NOMO-1 (cell line): ENCODE measurements around the gene LY6G5C.
"Not testable (repeated sequence)": the region's sequence is repeated elsewhere in the genome, so short reads cannot be mapped to it uniquely, and the experiment has no call there.

Experiments
- DNase-seq, 2 experiments: peaks; one replicate each; lab custom pipeline; 2025; ENCODE audit not compliant: unreplicated experiment in 2 of 2; lab: John Stamatoyannopoulos, UW

Gene LY6G5C

DNA sequence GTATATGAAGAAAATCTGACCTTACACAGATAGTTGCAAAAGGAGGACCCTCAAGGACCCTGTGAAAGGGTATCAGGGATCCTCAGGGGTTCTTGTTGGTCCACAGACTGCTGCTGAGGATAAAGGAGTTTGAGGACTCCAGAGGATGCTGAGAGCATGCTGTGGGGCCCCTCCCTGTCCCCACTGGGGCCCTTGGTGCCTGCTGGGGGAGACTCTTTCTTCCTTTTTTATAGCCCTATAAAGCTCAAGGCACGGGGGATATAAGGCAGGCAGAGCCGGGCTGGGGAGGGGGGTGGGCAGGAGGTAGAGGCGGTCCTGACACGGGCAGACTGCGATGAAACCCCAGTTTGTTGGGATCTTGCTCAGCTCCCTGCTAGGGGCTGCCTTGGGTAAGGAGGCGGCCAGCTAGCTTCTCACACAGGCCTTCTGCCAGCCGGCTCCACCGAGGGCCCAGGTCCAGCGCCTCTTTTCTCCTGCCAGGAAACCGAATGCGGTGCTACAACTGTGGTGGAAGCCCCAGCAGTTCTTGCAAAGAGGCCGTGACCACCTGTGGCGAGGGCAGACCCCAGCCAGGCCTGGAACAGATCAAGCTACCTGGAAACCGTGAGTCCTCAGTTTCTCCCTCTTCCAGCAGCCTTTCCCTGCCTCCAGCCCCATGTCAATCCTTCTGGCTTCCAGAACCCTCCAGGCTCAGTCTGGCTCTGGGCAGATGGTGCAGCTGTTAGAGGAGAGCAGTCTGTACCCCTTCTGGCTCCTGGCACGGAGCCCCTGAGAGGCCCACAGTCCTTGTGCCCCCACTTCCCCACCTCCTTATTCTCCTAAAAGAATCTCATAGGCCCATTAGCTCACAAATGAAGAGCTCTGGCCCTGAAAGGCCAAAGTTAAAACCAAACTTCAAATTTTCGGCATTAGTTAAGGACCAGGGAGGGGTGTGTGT, 34.4 kb upstream of the LY6G5C start, which contains the start of gene LY6G6D:
Gene LY6G6D, plus strand, starts transcription at position 327 of the 937 bp plus-strand sequence. Its CDS starts 8 bp downstream, at position 335.
- no peak for DNase-seq

- no peak for DNase-seq
These were observed 33.3 kb upstream of the LY6G5C start for GRCh38 chr6:31713991-31714684.

DNA sequence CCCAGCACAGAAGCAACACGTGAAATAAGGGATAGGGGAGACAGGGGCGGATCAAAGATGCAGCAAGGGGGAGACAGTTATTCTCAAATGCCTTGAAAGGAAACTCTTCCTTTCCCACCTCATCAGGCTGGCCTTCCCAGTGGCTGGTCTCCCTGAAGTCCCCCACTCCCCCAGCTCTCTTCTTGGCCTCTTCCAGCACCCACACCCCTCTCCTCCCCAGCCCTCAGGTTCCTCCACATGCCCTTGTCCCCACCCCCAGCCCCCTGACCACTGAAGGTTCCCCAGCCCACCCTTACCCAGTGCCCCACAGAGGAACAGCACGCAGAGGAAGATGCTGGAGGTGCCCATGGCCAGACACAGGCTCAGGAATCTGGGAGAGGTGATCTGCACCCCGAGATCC, 32.6 kb upstream of the LY6G5C start:
- DNase-seq: no peak

- no peak for DNase-seq
These were observed 31.4 kb upstream of the LY6G5C start for GRCh38 chr6:31712296-31712695.

DNA sequence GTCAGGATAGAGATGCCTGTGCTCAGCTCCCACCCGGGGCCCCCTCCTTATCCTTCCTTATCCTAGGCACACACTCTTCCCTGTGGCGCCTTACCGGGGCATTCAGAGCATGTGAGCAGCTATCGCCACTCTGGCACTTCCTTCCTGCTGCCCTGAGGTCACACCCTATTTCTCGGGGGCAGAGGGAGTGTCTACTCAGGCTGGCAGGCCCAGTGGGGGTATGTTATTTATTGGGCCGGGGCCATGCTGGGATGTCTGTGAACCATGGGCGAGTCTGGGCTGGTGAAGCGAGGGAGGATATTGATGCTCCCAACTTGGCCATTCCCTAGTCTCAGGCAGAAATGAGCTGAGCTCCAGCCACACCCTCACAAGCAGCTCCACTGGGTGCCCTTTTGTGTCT, 30.4 kb upstream of the LY6G5C start:
- peak; percentile 16 to 24 for DNase-seq

DNA sequence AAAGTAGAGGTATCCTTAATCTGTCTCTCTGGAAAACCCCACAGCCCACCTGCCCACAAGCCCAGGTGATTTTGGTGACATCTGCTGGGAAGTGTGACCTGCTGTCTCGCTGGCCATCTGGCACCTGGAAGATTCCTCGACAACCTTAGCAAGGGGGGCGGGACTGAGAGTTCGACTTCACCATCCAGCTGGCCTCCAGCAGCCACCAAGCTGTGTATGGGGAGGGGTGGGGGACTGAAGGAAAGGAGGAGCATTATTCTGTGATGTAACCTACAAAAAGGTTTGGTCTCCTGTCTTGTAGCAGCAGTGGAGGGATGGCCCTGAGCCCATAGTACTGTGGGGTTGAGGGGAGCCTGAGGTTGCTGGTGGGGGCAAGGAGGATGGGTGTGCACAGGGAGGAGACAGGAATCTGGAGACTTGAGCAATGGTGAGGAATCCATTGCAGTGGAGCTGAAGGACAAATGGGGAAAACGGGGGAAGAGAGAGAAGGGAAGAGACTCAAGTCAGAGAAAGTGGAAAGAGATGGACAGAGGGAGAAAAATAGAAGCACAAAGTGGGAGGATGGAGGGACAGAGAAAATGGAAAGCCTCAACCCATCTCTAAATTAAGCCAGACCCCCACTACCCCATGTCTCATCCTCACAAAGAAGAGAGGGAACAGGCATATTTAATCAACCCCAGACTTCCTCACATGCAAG, 29.8 kb upstream of the LY6G5C start:
- no peak for DNase-seq

DNA sequence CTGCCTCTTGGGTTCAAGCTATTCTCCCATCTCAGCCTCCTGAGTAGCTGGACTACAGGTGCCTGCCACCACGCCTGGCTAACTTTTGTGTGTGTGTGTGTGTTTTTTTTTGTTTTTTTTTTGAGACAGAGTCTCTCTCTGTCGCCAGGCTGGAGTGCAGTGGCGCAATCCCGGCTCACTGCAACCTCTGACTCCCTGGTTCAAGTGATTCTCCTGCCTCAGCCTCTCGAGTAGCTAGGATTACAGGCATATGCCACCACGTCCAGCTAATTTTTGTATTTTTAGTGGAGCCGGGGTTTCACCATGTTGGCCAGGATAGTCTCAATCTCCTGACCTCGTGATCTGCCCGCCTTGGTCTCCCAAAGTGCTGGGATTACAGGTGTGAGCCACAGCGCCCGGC, 28.3 kb upstream of the LY6G5C start:
- not testable (repeated sequence) for DNase-seq

- no peak for DNase-seq
These were observed 27.4 kb upstream of the LY6G5C start for GRCh38 chr6:31708224-31708623.

- no peak for DNase-seq
These were observed 26.8 kb upstream of the LY6G5C start for GRCh38 chr6:31707701-31708100.

DNA sequence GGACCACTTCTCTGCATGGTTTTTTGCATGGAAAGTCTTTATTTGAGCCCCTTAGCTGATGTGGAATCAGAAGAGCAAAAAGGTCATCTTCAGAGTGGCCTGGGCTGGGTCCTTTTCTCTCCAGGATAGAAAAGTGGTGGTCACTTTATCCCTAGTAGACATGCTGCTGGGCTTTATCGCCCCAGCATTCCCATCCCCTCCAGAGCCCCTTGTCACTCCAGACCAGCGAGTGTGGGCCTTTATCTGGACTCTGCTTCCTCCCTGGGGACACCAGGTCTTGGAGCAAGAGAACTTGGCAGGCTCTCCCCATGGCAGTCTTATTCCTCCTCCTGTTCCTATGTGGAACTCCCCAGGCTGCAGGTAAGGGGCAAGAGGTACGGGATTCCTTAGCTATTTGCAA, 25.7 kb upstream of the LY6G5C start, which contains the start of gene LY6G6F:
Gene LY6G6F, plus strand, starts transcription at position 268 of the 400 bp plus-strand sequence. Its CDS starts 41 bp downstream, at position 309.
- DNase-seq: no peak

GRCh38 chr6:31705931-31706330, 25.1 kb upstream of the LY6G5C start:
- DNase-seq: no peak

DNA sequence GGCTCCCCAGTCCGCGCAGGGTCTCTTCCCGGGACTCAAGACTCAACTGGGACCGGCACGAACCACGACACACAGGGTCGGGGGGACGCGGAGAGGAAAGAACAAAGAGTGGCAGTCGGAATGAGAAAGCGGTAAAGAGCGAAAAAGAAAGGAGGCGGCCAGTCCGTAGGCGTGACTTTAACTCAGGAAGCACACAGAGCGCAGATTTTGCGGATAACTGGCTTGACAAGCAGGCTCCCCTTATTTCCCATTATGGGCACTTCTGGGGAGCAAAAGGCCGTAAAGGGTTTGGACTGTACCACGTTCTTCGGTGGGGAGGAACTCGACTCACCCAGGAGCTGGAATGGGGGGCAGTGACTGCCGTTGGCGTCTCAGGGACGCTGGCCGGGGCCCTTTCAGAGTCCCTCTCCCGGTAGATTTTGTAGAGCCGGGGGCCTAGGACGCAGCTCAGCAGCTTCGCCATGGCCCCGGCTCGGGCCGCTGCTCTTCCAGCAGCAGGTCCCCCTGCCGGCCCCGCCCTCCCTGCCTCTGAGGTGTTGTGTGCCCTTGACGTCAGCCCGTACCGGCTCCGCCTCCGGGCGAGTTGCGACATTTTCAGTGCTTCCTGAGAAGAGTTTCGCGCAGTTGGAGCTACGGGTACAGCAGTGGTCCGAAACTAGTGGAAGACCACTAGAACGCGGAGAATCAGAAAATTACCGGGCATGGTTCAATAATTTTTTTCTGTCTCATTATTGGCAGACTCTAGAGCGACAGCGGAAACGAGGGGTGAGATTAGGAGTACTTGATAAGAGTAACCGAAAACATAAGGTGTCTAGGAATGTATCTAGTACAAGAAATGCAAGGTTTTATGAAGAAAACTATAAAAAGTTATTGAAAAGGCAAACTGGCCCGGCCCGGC, 22.2 kb upstream of the LY6G5C start, which contains the start of gene ABHD16A:
Gene ABHD16A, minus strand, starts transcription at position 506 of the 898 bp plus-strand sequence. Its CDS starts 43 bp downstream, at position 463.
- DNase-seq: peak; percentile 96 to 97

- no peak for DNase-seq
These were observed 21.5 kb upstream of the LY6G5C start for GRCh38 chr6:31702405-31702818.

DNA sequence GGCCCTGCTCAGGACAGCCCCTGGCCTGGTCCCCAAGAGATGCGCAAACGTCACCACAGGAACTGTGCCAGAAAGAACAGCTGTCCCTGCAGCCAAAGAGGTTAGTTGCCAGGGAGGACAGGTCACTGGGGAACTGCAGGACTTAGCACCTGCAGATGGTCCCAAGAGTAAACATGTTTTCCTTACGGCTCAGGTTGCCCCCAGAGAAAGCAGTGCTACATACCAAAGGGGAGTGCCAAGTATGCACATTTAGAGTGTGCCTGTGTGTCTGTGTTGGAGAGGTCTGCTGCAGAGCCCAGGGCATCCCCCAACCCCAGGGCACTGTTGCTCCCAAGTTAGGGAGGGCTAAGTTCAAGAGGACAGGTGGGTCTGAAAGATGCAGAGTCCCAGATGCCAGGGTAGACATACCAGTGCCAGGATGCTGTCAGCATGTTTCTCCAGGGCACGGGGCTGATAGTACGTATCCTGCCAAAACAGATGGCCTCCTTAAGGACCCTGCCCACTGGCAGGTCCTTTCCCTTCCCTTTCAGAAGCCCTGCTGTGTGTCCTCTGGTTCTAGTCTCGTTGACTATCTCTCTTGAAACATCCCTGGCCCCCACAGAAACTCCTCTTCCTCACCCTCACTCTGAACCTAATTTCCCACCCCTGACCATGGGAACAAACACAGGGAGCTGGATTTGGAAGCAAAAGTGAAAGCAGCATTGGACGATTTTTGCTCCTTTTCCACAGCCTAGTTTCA, 21.0 kb upstream of the LY6G5C start:
- DNase-seq: no peak

- DNase-seq: no peak
These were observed 20.0 kb upstream of the LY6G5C start for GRCh38 chr6:31700740-31701401.

DNA sequence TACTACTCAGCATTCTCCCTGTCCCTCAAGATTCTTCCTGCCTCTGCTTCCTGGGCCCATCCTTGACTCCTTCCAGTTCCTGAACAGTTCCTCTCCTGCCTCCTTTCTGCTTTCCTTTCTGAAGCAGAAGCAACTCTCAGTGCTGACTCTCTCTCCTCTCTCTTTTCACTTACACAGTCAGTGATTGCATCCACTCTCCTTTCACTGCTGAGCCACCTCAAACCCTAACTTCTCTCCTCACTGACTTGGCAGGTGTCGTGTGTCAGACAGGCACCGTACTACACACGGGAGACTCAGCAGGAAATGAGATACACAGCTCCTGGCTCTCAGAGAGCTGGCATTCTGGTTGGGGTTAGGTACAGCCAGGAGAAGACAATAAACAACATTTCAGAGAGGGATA, 16.7 kb upstream of the LY6G5C start:
- no peak for DNase-seq

- DNase-seq: no peak
These were observed 12.7 kb upstream of the LY6G5C start for GRCh38 chr6:31693535-31693934.

GRCh38 chr6:31692886-31693285, 12.0 kb upstream of the LY6G5C start:
- no peak for DNase-seq

DNA sequence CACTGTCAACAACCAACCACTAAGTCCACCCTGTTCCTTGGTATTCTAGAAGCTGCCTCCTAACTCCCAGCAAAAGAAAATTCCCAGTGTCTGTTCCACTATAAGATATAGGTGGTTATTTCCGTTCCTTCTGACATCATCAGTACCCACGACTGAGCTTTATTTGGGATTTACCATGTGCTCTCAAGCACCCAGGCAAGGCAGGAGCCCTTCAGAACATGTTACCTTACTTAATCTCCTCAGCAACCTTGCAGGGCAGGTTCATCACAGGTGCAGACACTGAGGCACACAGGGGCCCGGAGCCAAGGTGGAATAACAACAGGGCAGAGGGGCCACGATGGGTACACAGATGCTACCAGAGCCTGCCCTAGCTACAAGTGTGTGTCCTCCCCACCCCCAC, 11.5 kb upstream of the LY6G5C start:
- no peak for DNase-seq
